ENCODE measurements around the gene LDLRAP1. TPM values are rescaled to one million over a fixed set of nuclear protein-coding genes. Genes with fewer than 3 reads are reported as not detected.

LDLRAP1 gene
- total RNA-seq, 1 donor from 2014 or later: 0.98 TPM

Other genes starting within 250 kb of the LDLRAP1 start
- gene TMEM50A, start 205.3 kb upstream of the LDLRAP1 start, total RNA-seq: 92.7 TPM
- gene RHCE, start 122.8 kb upstream of the LDLRAP1 start, total RNA-seq: 0.25 TPM
- 56.3 TPM for gene MACO1, start 112.7 kb upstream of the LDLRAP1 start, total RNA-seq
- gene MAN1C1, start 73.2 kb downstream of the LDLRAP1 start, total RNA-seq: 6.9 TPM